Activated T-helper 2 cell treated with anti-CD3 and anti-CD28 coated beads, Interferon-gamma antibody, Interleukin-2, Interleukin-4, amounts not matched to agents 10 μg/mL and 5 μg/mL and 100 μg/mL, durations not matched to agents 14 hours and 24 hours and 36 hours (primary cell): ENCODE results near the gene ZNF823. TPM values are rescaled to one million over a fixed set of nuclear protein-coding genes. Genes with fewer than 3 reads are reported as not detected.

Source experiments
- DNase-seq: peaks from one replicate; pipeline ENCODE4 v3.0.0; 2021; ENCODE audit warnings: low spot score
- H3K27ac Mint-ChIP-seq: one replicate; pipeline ENCODE4 v1.8.0; 2021; ENCODE audit warnings: mixed read lengths
- H3K27me3 Mint-ChIP-seq: one replicate; pipeline ENCODE4 v1.8.0; 2021; ENCODE audit warnings: low read depth, mixed read lengths
- H3K36me3 Mint-ChIP-seq: one replicate; pipeline ENCODE4 v1.8.0; 2021; ENCODE audit warnings: low read depth, mixed read lengths
- H3K4me1 Mint-ChIP-seq: one replicate; pipeline ENCODE4 v1.8.0; 2021; ENCODE audit warnings: low read depth, mixed read lengths
- H3K4me3 Mint-ChIP-seq: one replicate; pipeline ENCODE4 v1.8.0; 2021; ENCODE audit warnings: low read depth, mild to moderate bottlenecking, moderate library complexity, mixed read lengths
- H3K9me3 Mint-ChIP-seq: one replicate; pipeline ENCODE4 v1.8.0; 2021; ENCODE audit warnings: mixed read lengths
- intact Hi-C: fragments of 100-400 bp; cut with micrococcal nuclease; formaldehyde crosslinking; loops from one replicate; pipeline ENCODE4 v1.15.1; 2023
- total RNA-seq: library from RNA; stranded (reverse); gene quantifications from 2 replicates; pipeline ENCODE4 v1.2.3, GENCODE V29; 2022

The ZNF823 gene
- total RNA-seq, 1 donor from 2014 or later: 3.6 TPM

DNA sequence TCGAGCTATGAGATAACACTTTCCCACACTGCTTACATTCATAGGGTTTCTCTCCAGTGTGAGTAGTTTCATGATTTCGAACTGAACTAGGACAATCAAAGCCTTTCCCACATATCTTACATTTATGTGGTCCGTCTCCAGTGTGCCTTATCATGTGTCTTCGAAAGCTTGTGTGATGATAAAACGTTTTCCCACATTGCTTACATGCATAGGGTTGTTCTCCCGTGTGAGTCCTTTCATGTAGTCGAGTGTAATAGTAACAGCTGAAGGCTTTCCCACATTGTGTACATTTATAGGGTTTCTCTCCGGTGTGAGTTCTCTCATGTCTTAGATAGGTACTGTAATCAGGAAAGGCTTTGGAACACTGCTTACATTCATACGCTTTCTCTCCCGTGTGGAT lies 16.3 kb downstream of the ZNF823 start:
- no peak overlapping the region for H3K4me3 Mint-ChIP-seq
- H3K9me3 Mint-ChIP-seq: peaks cover 73% of the 10 kb centered on the region
- no peaks in the 10 kb centered on the region for H3K4me1 Mint-ChIP-seq
- H3K27me3 Mint-ChIP-seq: no peaks in the 10 kb centered on the region
- H3K27ac Mint-ChIP-seq: no peak overlapping the region
- H3K36me3 Mint-ChIP-seq: peaks cover 74% of the 10 kb centered on the region
- intact Hi-C loops: no loop called here
- no peak for DNase-seq

DNA sequence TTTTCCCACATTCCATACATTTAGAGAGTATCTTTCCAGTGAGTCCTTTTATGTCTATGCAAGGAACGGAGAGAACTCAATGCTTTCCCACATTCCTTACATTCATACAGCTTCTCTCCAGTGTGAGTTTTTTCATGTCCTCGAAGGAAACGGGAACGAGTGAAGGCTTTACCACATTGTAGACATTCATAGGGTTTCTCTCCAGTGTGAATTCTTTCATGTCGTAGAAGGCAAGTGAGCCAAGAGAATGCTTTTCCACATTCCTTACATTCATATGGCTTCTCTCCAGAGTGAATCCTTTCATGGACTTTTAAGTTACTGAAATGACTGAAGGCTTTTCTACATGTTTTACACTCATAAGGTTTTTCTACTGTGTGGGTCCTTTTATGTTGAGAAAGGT lies 17.1 kb downstream of the ZNF823 start:
- no peaks in the 10 kb centered on the region for H3K4me1 Mint-ChIP-seq
- no peak for DNase-seq
- H3K36me3 Mint-ChIP-seq: peaks cover 68% of the 10 kb centered on the region
- peaks cover 73% of the 10 kb centered on the region for H3K9me3 Mint-ChIP-seq
- no peak overlapping the region for H3K4me3 Mint-ChIP-seq
- no peak overlapping the region for H3K27ac Mint-ChIP-seq
- no peaks in the 10 kb centered on the region for H3K27me3 Mint-ChIP-seq
- intact Hi-C loops: no loop called here

DNA sequence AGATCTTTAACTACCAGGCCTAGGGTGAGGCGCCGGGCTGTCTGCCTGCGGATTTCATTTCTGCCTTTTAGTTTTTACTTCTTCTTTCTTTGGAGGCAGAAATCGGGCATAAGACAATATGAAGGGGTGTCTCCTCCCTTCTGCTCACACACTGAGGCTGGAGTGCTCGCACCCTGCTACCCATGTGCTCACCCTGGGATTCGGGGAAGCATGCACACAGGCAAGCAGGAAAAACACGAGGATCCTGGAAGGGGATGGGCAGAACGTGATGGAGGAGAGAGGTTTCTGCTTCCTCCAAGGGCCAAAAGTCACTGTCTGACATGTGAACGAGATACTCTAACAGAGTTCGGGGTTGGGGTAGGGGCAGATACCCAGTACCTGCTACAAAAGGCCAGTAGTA lies 28.4 kb downstream of the ZNF823 start:
- DNase-seq: no peak
- H3K27ac Mint-ChIP-seq: no peak overlapping the region
- no peak overlapping the region for H3K4me3 Mint-ChIP-seq
- peaks cover 40% of the 10 kb centered on the region for H3K9me3 Mint-ChIP-seq
- H3K4me1 Mint-ChIP-seq: no peaks in the 10 kb centered on the region
- no peaks in the 10 kb centered on the region for H3K27me3 Mint-ChIP-seq
- no peaks in the 10 kb centered on the region for H3K36me3 Mint-ChIP-seq
- intact Hi-C loops: no loop called here

GRCh38 chr19:11708457-11708856 lies 30.3 kb downstream of the ZNF823 start:
- H3K36me3 Mint-ChIP-seq: no peaks in the 10 kb centered on the region
- no peaks in the 10 kb centered on the region for H3K27me3 Mint-ChIP-seq
- H3K4me1 Mint-ChIP-seq: no peaks in the 10 kb centered on the region
- intact Hi-C loops: no loop called here
- H3K9me3 Mint-ChIP-seq: peaks cover 29% of the 10 kb centered on the region
- no peak overlapping the region for H3K4me3 Mint-ChIP-seq
- no peak for DNase-seq
- H3K27ac Mint-ChIP-seq: no peak overlapping the region

DNA sequence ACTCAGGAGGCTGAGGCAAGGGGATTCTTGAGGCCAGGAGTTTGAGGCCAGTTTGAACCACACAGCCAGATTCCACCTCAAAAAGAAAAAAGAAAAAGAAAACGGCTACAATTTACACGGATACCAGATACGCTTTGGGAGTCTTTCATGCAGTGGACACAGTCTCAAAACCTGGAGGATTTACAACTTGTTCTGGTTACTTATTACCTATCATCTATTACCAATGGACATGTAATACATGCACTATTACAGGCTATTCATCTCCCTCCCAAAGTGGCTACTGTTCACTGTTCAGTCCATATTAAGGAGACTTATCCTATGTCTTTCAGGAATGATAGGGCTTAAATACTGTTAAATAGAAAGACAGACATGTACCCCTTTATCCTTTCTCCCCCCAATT lies 33.3 kb downstream of the ZNF823 start:
- H3K9me3 Mint-ChIP-seq: peaks cover 22% of the 10 kb centered on the region
- H3K36me3 Mint-ChIP-seq: no peaks in the 10 kb centered on the region
- no peak overlapping the region for H3K27ac Mint-ChIP-seq
- intact Hi-C loops: no loop called here
- no peak overlapping the region for H3K4me3 Mint-ChIP-seq
- DNase-seq: no peak
- no peaks in the 10 kb centered on the region for H3K27me3 Mint-ChIP-seq
- no peaks in the 10 kb centered on the region for H3K4me1 Mint-ChIP-seq

- intact Hi-C loops: no loop called here
- Mint-ChIP-seq H3K4me3 (no peak overlapping the region), H3K4me1 (no peaks in the 10 kb centered on the region), H3K27ac (no peak overlapping the region), H3K9me3 (peaks cover 14% of the 10 kb centered on the region), H3K36me3 (no peaks in the 10 kb centered on the region), H3K27me3 (no peaks in the 10 kb centered on the region)
- no peak for DNase-seq
Measured at GRCh38 chr19:11704626-11705025, 34.1 kb downstream of the ZNF823 start.

- no peaks in the 10 kb centered on the region for H3K36me3 Mint-ChIP-seq
- no peak overlapping the region for H3K27ac Mint-ChIP-seq
- H3K4me3 Mint-ChIP-seq: no peak overlapping the region
- H3K27me3 Mint-ChIP-seq: peaks cover 2% of the 10 kb centered on the region
- no peaks in the 10 kb centered on the region for H3K4me1 Mint-ChIP-seq
- intact Hi-C loops: no loop called here
- DNase-seq: no peak
- peaks cover 4% of the 10 kb centered on the region for H3K9me3 Mint-ChIP-seq
Measured at GRCh38 chr19:11699931-11700794, 38.6 kb downstream of the ZNF823 start.

GRCh38 chr19:11698231-11698630 lies 40.5 kb downstream of the ZNF823 start:
- H3K36me3 Mint-ChIP-seq: no peaks in the 10 kb centered on the region
- DNase-seq: no peak
- no peak overlapping the region for H3K4me3 Mint-ChIP-seq
- intact Hi-C loops: no loop called here
- H3K9me3 Mint-ChIP-seq: peaks cover 9% of the 10 kb centered on the region
- H3K4me1 Mint-ChIP-seq: peaks cover 5% of the 10 kb centered on the region
- H3K27me3 Mint-ChIP-seq: peaks cover 11% of the 10 kb centered on the region
- H3K27ac Mint-ChIP-seq: no peak overlapping the region

GRCh38 chr19:11697284-11697855 lies 41.4 kb downstream of the ZNF823 start:
- Mint-ChIP-seq H3K27ac (no peak overlapping the region), H3K36me3 (peaks cover 3% of the 10 kb centered on the region), H3K9me3 (peaks cover 10% of the 10 kb centered on the region), H3K4me3 (no peak overlapping the region), H3K27me3 (peaks cover 14% of the 10 kb centered on the region), H3K4me1 (peaks cover 8% of the 10 kb centered on the region)
- DNase-seq: no peak
- intact Hi-C loops: no loop called here

DNA sequence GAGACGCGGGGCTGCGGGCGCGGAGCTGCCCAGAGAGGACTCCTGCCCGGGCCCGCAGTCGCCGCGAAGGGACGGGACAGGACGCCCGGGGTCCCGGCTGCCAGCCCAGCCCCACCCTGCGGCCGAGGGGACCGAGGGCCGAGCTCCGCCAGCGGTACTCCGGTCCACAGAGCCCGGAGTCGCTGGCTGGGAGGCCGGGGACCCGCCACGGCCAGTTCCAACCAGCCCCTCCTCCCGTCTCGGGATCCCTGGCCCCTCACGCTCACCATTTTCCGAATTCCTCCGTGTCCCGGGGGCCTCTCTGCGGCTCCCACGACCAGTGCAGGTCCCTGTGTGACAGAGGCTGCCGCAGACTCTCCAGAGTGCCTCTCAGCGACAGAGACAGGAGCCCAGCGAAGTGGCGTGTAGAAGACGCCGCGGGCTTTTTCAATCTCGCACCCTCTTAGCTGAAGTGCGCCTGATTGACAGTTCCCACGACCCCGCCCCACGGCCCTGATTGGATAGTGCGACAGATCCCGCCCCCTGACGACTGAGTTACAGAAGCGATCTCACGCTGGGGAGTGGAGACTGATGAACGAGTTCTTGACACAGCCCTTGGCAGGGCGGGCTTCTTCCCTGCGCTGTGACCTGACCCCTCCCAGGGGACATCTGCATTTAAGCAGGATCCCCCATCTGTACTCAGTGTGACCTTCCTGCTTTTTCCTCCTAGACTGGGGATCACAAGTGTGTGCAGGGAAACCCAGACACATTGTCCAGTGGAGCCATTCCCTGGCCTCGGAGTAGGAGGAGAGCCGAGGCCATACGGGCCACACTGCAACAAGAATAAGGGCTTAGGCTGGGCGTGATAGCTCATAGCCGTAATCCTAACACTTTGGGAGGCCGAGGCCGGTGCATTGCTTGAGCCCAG lies 44.0 kb downstream of the ZNF823 start:
- Mint-ChIP-seq H3K27ac (peak overlapping the region; percentile 73), H3K27me3 (peaks cover 14% of the 10 kb centered on the region), H3K4me3 (peak overlapping the region; percentile 93), H3K4me1 (peaks cover 8% of the 10 kb centered on the region), H3K36me3 (peaks cover 3% of the 10 kb centered on the region), H3K9me3 (peaks cover 16% of the 10 kb centered on the region)
- intact Hi-C loops: no loop called here
- DNase-seq: peak; percentile 75

DNA sequence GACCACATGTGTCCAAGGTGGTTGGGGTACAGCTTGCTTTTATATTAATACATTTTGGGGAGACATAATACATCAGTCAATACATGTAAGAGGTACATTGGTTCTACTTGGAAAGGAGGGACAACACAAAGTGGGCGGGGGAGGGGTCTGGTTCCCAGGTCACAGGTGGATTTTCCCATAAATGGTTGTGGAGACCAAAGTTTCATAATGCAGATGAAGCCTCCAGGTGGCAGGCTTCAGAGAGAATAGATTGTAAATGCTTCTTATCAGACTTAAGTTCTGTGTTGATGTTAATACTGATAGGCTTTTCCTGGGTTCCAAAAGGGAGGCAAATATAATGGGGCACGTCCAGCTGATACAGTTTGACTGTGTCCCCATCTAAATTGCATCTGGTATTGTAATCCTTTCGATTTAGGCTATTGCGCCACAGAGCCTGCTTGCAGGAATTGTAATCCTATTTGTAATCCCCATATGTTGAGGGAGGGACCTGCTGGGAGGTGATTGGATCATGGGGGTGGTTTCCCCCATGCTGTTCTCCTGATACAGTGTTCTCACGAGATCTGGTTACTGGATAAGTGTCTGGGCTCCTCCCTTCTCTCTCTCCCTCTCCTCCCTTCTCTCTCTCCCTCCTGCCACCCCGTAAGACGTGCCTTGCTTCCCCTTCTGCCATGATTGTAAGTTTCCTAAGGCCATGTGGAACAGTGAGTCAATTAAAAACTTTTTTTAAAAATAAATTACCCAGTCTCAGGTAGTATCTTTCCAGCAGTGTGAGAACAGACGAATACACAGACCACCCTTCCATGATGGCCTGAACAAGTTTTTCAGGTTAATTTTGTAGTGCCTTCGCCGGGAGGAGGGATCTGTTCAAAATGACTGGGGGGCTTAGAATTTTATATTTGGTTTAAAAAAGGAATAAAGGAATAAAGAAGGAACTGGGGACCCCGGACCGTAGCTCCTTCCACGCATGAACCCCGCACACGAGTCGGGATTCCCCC lies 44.9 kb downstream of the ZNF823 start:
- intact Hi-C loops: no loop called here

More for the DNA sequence above, 44.9 kb downstream of the ZNF823 start:
- H3K36me3 Mint-ChIP-seq: peaks cover 3% of the 10 kb centered on the region
- peaks cover 14% of the 10 kb centered on the region for H3K27me3 Mint-ChIP-seq
- peaks cover 23% of the 10 kb centered on the region for H3K9me3 Mint-ChIP-seq
- DNase-seq: no peak
- H3K27ac Mint-ChIP-seq: no peak overlapping the region
- H3K4me1 Mint-ChIP-seq: peaks cover 8% of the 10 kb centered on the region
- H3K4me3 Mint-ChIP-seq: peak overlapping the region; percentile 39
